HL-60 (cell line): ENCODE results near the gene MTTP.

Source experiments
- CTCF ChIP-seq: IDR thresholded peaks from one replicate; pipeline ENCODE4 v1.5.1; 2011; ENCODE audit warnings: low read length, control low read depth, inconsistent platforms; ENCODE audit not compliant: insufficient read depth
- GABPA ChIP-seq: IDR thresholded peaks from 2 replicates; pipeline ENCODE4 v1.6.1; 2012; ENCODE audit warnings: low read depth
- POLR2AphosphoS5 ChIP-seq: IDR thresholded peaks from 2 replicates; pipeline ENCODE4 v1.6.1; 2012; ENCODE audit warnings: low read depth
- REST ChIP-seq: IDR thresholded peaks from 2 replicates; pipeline ENCODE4 v1.6.1; 2012; ENCODE audit warnings: low read depth; ENCODE audit not compliant: insufficient replicate concordance
- SPI1 ChIP-seq: IDR thresholded peaks from 2 replicates; pipeline ENCODE4 v1.6.1; 2012; ENCODE audit warnings: low read depth, mild to moderate bottlenecking, borderline replicate concordance

GRCh38 chr4:99578714-99579113, 4.1 kb downstream of the MTTP start:
- TF ChIP-seq CTCF (no peak), POLR2AphosphoS5 (no peak), REST (no peak), SPI1 (no peak), GABPA (no peak)
